GM12878 (cell line): ENCODE data around the gene SERPINB10. TPM values are rescaled to one million over a fixed set of nuclear protein-coding genes. Genes with fewer than 3 reads are reported as not detected.

Experiments used
- ATAC-seq: fragments of 200-7000 bp; cut with Tn5 transposase; 3 replicates; pipeline ENCODE4 v1.9.1; 2020; ENCODE audit warnings: mild to moderate bottlenecking, moderate library complexity
- BruUV-seq: library from RNA; stranded (reverse); fragments of 400-500 nt; replicated peaks from 2 replicates; lab custom pipeline; 2021; lab: Mats Ljungman, UMichigan
- CTCF ChIA-PET: fragments of 300-600 bp; sonication (Branson Sonifier 250); formaldehyde crosslinking; extraction: SDS; loops from one replicate; lab custom pipeline; 2021; ENCODE audit warnings: inconsistent platforms; lab: Yijun Ruan, JAX
- POLR2A ChIA-PET: fragments of 350-600 bp; formaldehyde crosslinking; extraction: SDS; loops from one replicate; lab custom pipeline; 2021; ENCODE audit warnings: inconsistent platforms; lab: Charles Lee
- RAD21 ChIA-PET: fragments of 300-600 bp; sonication (Branson Sonifier 250); formaldehyde crosslinking; loops from one replicate; lab custom pipeline; 2023; ENCODE audit warnings: antibody characterized with exemption; ENCODE audit not compliant: unreplicated experiment; lab: Charles Lee
- SMC1A ChIA-PET: fragments of 300-600 bp; sonication (Branson Sonifier 250); formaldehyde crosslinking; loops from one replicate; lab custom pipeline; 2023; ENCODE audit not compliant: unreplicated experiment, uncharacterized antibody; lab: Charles Lee
- DNase-seq: peaks from one replicate; pipeline ENCODE4 v3.0.0-alpha.2; 2011; ENCODE audit warnings: low read depth, low spot score
- FAIRE-seq: peaks from 3 replicates; lab custom pipeline; 2011; peaks lifted over from hg19 to GRCh38; lab: Jason Lieb, UNC
- H2AFZ ChIP-seq: 2 replicates; pipeline ENCODE4 v1.6.0; 2011; ENCODE audit warnings: low read depth, low read length, control low read depth; ENCODE audit not compliant: control insufficient read depth
- H3K27ac ChIP-seq: 2 replicates; pipeline ENCODE4 v1.5.1; 2011; ENCODE audit warnings: control low read depth; ENCODE audit not compliant: control insufficient read depth, insufficient read depth
- H3K27me3 ChIP-seq, 2 experiments: replicated peaks in 1 of 2; 2 replicates each; pipeline versions ENCODE4 v1.6.0 to v1.6.1; 2011; ENCODE audit warnings: low read length in 1 of 2; ENCODE audit not compliant: control insufficient read depth in 2 of 2, insufficient read depth in 2 of 2
- H3K36me3 ChIP-seq, 2 experiments: 2 replicates each; pipeline ENCODE4 v1.5.1; 2011; ENCODE audit warnings: low read length in 1 of 2; ENCODE audit not compliant: control insufficient read depth in 2 of 2, insufficient read depth in 2 of 2
- H3K4me1 ChIP-seq: 2 replicates; pipeline ENCODE4 v1.6.1; 2011; ENCODE audit warnings: mild to moderate bottlenecking, low read length, moderate library complexity, mixed read lengths; ENCODE audit not compliant: control insufficient read depth, insufficient read depth
- H3K4me2 ChIP-seq: 2 replicates; pipeline ENCODE4 v1.6.0; 2011; ENCODE audit warnings: control low read depth; ENCODE audit not compliant: control insufficient read depth, insufficient read depth
- H3K4me3 ChIP-seq: fragments of 200-600 bp; sonication (generic); 2 replicates; pipeline ENCODE4 v1.5.1; 2016
- H3K79me2 ChIP-seq: 2 replicates; pipeline ENCODE4 v1.6.0; 2011; ENCODE audit warnings: low read length; ENCODE audit not compliant: control insufficient read depth, insufficient read depth
- H3K9ac ChIP-seq: 2 replicates; pipeline ENCODE4 v1.8.0; 2011; ENCODE audit warnings: low read length, control low read depth, mixed read lengths; ENCODE audit not compliant: control insufficient read depth, insufficient read depth
- H3K9me3 ChIP-seq: replicated peaks from 3 replicates; pipeline ENCODE4 v1.5.1; 2011; ENCODE audit warnings: mild to moderate bottlenecking, low read length; ENCODE audit not compliant: control insufficient read depth, insufficient read depth
- H4K20me1 ChIP-seq: 2 replicates; pipeline ENCODE4 v1.6.0; 2011; ENCODE audit not compliant: control insufficient read depth, insufficient read depth
- CBX5 ChIP-seq: sonication (generic); IDR thresholded peaks from 2 replicates; pipeline ENCODE4 v1.6.1; 2016; ENCODE audit warnings: low read depth, moderate library complexity, mild to moderate bottlenecking, inconsistent platforms
- HDGF ChIP-seq: fragments of 450-650 bp; IDR thresholded peaks from 2 replicates; pipeline ENCODE4 v1.6.1; 2016; ENCODE audit warnings: antibody characterized with exemption
- NFIC ChIP-seq: IDR thresholded peaks from 2 replicates; pipeline ENCODE4 v1.6.1; 2012; ENCODE audit warnings: low read depth, mild to moderate bottlenecking, inconsistent platforms, low read length, moderate library complexity
- NFYA ChIP-seq: IDR thresholded peaks from 2 replicates; pipeline ENCODE4 v1.6.1; 2011; ENCODE audit warnings: low read depth, mild to moderate bottlenecking, low read length, improper control_type of control experiment, borderline replicate concordance
- NR2C2 ChIP-seq: IDR thresholded peaks from 2 replicates; pipeline ENCODE4 v1.6.1; 2011; ENCODE audit warnings: borderline replicate concordance, low read depth; ENCODE audit not compliant: control insufficient read depth, insufficient read length
- POLR2A ChIP-seq: IDR thresholded peaks from 2 replicates; pipeline ENCODE4 v1.6.1; 2011; ENCODE audit warnings: low read depth, mild to moderate bottlenecking, low read length
- RB1 ChIP-seq: fragments of 450-650 bp; formaldehyde crosslinking; IDR thresholded peaks from 2 replicates; pipeline ENCODE4 v1.6.1; 2017; ENCODE audit warnings: mild to moderate bottlenecking, borderline replicate concordance
- ZNF274 ChIP-seq: IDR thresholded peaks from one replicate; pipeline ENCODE4 v1.8.0; 2011; ENCODE audit not compliant: insufficient read length, insufficient read depth
- WGBS: methylation state at CpG from one replicate; pipeline ENCODE4 v1.1.6; 2016; ENCODE audit warnings: low lambda C conversion rate; ENCODE audit not compliant: insufficient replicate concordance, insufficient coverage; ENCODE audit errors: missing lambda C conversion rate; 5-methylcytosine and 5-hydroxymethylcytosine counted together
- in situ Hi-C: fragments of 300-500 bp; cut with MboI; formaldehyde crosslinking; loops from 9 replicates; pipeline ENCODE4 v1.14.3; 2018; ENCODE audit warnings: mixed read lengths
- intact Hi-C: fragments of 100-400 bp; cut with micrococcal nuclease; formaldehyde crosslinking; loops from one replicate; pipeline ENCODE4 v1.14.2; 2022; ENCODE audit not compliant: unreplicated experiment
- polyA plus RNA-seq, 11 experiments: library from polyadenylated mRNA; depleted of rRNA in 4 of 11; unstranded in 6 of 11; stranded (reverse) in 5 of 11; fragments of >200 nt; fragmentation: Nextera tagmentation in 4 of 11; fragmentation: Illumina TruSeq in 1 of 11; extraction: Ambion mirVana in 4 of 11; extraction: Trizol in 1 of 11; gene quantifications; 1 replicate in 1 of 11; 2 replicates in 10 of 11; pipeline versions ENCODE4 v1.2.1 to v1.2.3, GENCODE V29; 2011 to 2016; ENCODE audit warnings: inconsistent platforms in 2 of 11, missing spikeins in 2 of 11, low read depth in 1 of 11
- total RNA-seq, 4 experiments: library from RNA; depleted of rRNA in 3 of 4; stranded (reverse); fragments of >200 nt in 3 of 4; fragmentation: Illumina TruSeq in 1 of 4; extraction: Trizol in 1 of 4; gene quantifications; 2 replicates each; pipeline versions ENCODE4 v1.2.1 to v1.2.3, GENCODE V29; 2013 to 2021
- TF ChIP-seq, protein P1 (sequence below): IDR thresholded peaks from 2 replicates; pipeline ENCODE4 v1.6.1; 2012; ENCODE audit warnings: low read depth, low read length, improper control_type of control experiment
- TF ChIP-seq, protein P2 (sequence below): fragments of 450-650 bp; formaldehyde crosslinking; IDR thresholded peaks from 2 replicates; pipeline ENCODE4 v1.4.0; 2020; ENCODE audit warnings: mild to moderate bottlenecking, moderate library complexity
- TF ChIP-seq, protein P3 (sequence below): fragments of 450-650 bp; IDR thresholded peaks from 2 replicates; pipeline ENCODE4 v1.6.1; 2017; ENCODE audit warnings: low read depth, mild to moderate bottlenecking, moderate library complexity
- TF ChIP-seq, protein P4 (sequence below): fragments of 450-650 bp; IDR thresholded peaks from 2 replicates; pipeline ENCODE4 v1.6.1; 2018; ENCODE audit warnings: mild to moderate bottlenecking, low read depth, moderate library complexity; ENCODE audit not compliant: partially characterized antibody
- TF ChIP-seq, protein P5 (sequence below): IDR thresholded peaks from 2 replicates; pipeline ENCODE4 v1.6.1; 2012; ENCODE audit warnings: low read length, inconsistent platforms

Gene SERPINB10
- total and polyA plus RNA-seq, 10 of the 15 experiments (the other 5 are each of a cell fraction or from before 2014, with no cell fraction given), result 12.0 to 83.5 (median 24.1) TPM

DNA sequence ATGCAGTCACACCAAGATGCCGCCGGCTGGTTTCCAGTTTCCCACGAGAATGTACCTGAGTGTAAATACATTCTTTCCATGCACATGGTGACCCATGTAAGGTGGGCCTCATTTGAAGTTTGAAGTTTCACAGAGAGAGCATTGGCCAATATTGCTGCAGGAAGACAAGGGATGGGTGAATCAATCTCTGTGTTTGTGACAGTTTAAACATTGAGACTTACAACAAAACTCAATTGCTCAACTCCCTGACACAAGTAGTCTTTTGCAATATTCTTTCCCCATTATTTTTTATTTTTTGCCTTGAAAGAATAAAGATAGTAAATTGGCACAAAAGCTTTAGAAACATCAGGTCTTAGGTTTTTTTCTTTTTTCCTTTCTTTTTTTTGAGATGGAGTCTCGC is 15.2 kb upstream of the SERPINB10 start:
- no peaks in the 10 kb centered on the region for H4K20me1 ChIP-seq
- POLR2A ChIA-PET, result interaction anchor here (1.2 kb wide), 1 partner anchor 39 kb away, joined by 4 read pairs; no protein-coding TSS in a partner anchor
- no peaks in the 10 kb centered on the region for H3K79me2 ChIP-seq
- TF ChIP-seq CBX5 (no peak), RB1 (no peak), NFIC (no peak), ZNF274 (no peak), POLR2A (no peak), NFYA (no peak), NR2C2 (no peak), HDGF (no peak)
- TF ChIP-seq, protein P1, sequence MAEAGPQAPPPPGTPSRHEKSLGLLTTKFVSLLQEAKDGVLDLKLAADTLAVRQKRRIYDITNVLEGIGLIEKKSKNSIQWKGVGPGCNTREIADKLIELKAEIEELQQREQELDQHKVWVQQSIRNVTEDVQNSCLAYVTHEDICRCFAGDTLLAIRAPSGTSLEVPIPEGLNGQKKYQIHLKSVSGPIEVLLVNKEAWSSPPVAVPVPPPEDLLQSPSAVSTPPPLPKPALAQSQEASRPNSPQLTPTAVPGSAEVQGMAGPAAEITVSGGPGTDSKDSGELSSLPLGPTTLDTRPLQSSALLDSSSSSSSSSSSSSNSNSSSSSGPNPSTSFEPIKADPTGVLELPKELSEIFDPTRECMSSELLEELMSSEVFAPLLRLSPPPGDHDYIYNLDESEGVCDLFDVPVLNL, result no peak
- TF ChIP-seq, protein P2, sequence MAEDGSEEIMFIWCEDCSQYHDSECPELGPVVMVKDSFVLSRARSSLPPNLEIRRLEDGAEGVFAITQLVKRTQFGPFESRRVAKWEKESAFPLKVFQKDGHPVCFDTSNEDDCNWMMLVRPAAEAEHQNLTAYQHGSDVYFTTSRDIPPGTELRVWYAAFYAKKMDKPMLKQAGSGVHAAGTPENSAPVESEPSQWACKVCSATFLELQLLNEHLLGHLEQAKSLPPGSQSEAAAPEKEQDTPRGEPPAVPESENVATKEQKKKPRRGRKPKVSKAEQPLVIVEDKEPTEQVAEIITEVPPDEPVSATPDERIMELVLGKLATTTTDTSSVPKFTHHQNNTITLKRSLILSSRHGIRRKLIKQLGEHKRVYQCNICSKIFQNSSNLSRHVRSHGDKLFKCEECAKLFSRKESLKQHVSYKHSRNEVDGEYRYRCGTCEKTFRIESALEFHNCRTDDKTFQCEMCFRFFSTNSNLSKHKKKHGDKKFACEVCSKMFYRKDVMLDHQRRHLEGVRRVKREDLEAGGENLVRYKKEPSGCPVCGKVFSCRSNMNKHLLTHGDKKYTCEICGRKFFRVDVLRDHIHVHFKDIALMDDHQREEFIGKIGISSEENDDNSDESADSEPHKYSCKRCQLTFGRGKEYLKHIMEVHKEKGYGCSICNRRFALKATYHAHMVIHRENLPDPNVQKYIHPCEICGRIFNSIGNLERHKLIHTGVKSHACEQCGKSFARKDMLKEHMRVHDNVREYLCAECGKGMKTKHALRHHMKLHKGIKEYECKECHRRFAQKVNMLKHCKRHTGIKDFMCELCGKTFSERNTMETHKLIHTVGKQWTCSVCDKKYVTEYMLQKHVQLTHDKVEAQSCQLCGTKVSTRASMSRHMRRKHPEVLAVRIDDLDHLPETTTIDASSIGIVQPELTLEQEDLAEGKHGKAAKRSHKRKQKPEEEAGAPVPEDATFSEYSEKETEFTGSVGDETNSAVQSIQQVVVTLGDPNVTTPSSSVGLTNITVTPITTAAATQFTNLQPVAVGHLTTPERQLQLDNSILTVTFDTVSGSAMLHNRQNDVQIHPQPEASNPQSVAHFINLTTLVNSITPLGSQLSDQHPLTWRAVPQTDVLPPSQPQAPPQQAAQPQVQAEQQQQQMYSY (CRISPR knock-in tag), result no peak
- TF ChIP-seq, protein P3, sequence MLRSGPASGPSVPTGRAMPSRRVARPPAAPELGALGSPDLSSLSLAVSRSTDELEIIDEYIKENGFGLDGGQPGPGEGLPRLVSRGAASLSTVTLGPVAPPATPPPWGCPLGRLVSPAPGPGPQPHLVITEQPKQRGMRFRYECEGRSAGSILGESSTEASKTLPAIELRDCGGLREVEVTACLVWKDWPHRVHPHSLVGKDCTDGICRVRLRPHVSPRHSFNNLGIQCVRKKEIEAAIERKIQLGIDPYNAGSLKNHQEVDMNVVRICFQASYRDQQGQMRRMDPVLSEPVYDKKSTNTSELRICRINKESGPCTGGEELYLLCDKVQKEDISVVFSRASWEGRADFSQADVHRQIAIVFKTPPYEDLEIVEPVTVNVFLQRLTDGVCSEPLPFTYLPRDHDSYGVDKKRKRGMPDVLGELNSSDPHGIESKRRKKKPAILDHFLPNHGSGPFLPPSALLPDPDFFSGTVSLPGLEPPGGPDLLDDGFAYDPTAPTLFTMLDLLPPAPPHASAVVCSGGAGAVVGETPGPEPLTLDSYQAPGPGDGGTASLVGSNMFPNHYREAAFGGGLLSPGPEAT, result no peak
- TF ChIP-seq, protein P4, sequence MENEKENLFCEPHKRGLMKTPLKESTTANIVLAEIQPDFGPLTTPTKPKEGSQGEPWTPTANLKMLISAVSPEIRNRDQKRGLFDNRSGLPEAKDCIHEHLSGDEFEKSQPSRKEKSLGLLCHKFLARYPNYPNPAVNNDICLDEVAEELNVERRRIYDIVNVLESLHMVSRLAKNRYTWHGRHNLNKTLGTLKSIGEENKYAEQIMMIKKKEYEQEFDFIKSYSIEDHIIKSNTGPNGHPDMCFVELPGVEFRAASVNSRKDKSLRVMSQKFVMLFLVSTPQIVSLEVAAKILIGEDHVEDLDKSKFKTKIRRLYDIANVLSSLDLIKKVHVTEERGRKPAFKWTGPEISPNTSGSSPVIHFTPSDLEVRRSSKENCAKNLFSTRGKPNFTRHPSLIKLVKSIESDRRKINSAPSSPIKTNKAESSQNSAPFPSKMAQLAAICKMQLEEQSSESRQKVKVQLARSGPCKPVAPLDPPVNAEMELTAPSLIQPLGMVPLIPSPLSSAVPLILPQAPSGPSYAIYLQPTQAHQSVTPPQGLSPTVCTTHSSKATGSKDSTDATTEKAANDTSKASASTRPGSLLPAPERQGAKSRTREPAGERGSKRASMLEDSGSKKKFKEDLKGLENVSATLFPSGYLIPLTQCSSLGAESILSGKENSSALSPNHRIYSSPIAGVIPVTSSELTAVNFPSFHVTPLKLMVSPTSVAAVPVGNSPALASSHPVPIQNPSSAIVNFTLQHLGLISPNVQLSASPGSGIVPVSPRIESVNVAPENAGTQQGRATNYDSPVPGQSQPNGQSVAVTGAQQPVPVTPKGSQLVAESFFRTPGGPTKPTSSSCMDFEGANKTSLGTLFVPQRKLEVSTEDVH, result no peak
- TF ChIP-seq, protein P5, sequence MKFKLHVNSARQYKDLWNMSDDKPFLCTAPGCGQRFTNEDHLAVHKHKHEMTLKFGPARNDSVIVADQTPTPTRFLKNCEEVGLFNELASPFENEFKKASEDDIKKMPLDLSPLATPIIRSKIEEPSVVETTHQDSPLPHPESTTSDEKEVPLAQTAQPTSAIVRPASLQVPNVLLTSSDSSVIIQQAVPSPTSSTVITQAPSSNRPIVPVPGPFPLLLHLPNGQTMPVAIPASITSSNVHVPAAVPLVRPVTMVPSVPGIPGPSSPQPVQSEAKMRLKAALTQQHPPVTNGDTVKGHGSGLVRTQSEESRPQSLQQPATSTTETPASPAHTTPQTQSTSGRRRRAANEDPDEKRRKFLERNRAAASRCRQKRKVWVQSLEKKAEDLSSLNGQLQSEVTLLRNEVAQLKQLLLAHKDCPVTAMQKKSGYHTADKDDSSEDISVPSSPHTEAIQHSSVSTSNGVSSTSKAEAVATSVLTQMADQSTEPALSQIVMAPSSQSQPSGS, result no peak

More for the DNA sequence above, 15.2 kb upstream of the SERPINB10 start:
- Histone ChIP-seq H3K9ac (no peak overlapping the region), H3K27me3 (no peaks in the 10 kb centered on the region), H3K27ac (no peak overlapping the region), H3K4me1 (no peaks in the 10 kb centered on the region; the same call in 1 of the 2 replicates), H3K4me3 (no peak overlapping the region), H3K9me3 (no peaks in the 10 kb centered on the region), H3K4me2 (no peak overlapping the region), H3K36me3 (no peaks in the 10 kb centered on the region), H2AFZ (no peak overlapping the region)
- SMC1A ChIA-PET, result interaction anchor here (1.1 to 6.9 kb wide), 2 partner anchors 38 to 43 kb away, joined by 3 to 105 read pairs; no protein-coding TSS in a partner anchor
- BruUV-seq, result no TSS peak
- 50% methylated on average over 4 of the region's 4 CpGs for WGBS
- ATAC-seq, result no peak
- FAIRE-seq, result no peak
- in situ Hi-C loops, result loop anchor here (5.0 kb wide), 2 partner anchors 45 to 85 kb away; no protein-coding TSS in a partner anchor
- RAD21 ChIA-PET, result interaction anchor here (2.9 kb wide), 1 partner anchor 43 kb away, joined by 25 read pairs; no protein-coding TSS in a partner anchor
- CTCF ChIA-PET, result interaction anchor here (4.7 to 11.1 kb wide), 2 partner anchors 43 to 83 kb away, joined by 38 to 185 read pairs; no protein-coding TSS in a partner anchor
- intact Hi-C loops, result loop anchor here (5.0 kb wide), 1 partner anchor 100 kb away; no protein-coding TSS in a partner anchor
- no peak for DNase-seq
